SK-N-SH treated with all-trans-retinoic acid at 6 μM for 48 hours (cell line): ENCODE results near the gene GHRHR.

Source experiments
- ATAC-seq: fragments of 200-7000 bp; cut with Tn5 transposase; 3 replicates; pipeline ENCODE4 v1.9.1; 2020; ENCODE audit warnings: mild to moderate bottlenecking, moderate library complexity
- ARNTL ChIP-seq: fragments of 450-650 bp; formaldehyde crosslinking; IDR thresholded peaks from 2 replicates; pipeline ENCODE4 v1.5.0; 2020; ENCODE audit warnings: low read depth, mild to moderate bottlenecking, moderate library complexity, borderline replicate concordance
- BACH2 ChIP-seq: fragments of 250-450 bp; sonication (Bioruptor Pico); IDR thresholded peaks from 2 replicates; pipeline ENCODE4 v1.9.0; 2021; ENCODE audit warnings: mild to moderate bottlenecking, borderline replicate concordance
- CSDC2 ChIP-seq: fragments of 250-450 bp; sonication (Bioruptor Pico); IDR thresholded peaks from 2 replicates; pipeline ENCODE4 v1.5.0; 2020; ENCODE audit warnings: mild to moderate bottlenecking, moderate library complexity
- CSRNP3 ChIP-seq: fragments of 250-450 bp; sonication (Bioruptor Pico); IDR thresholded peaks from 2 replicates; pipeline ENCODE4 v1.5.1; 2021; ENCODE audit warnings: mild to moderate bottlenecking, moderate library complexity
- ESRRG ChIP-seq: fragments of 250-450 bp; sonication (Bioruptor Pico); IDR thresholded peaks from 2 replicates; pipeline ENCODE4 v1.6.1; 2021; ENCODE audit warnings: mild to moderate bottlenecking
- GLIS3 ChIP-seq: fragments of 250-450 bp; sonication (Bioruptor Pico); IDR thresholded peaks from 2 replicates; pipeline ENCODE4 v1.5.0; 2020; ENCODE audit warnings: mild to moderate bottlenecking, moderate library complexity
- ISL1 ChIP-seq: fragments of 250-450 bp; sonication (Bioruptor Pico); IDR thresholded peaks from 2 replicates; pipeline ENCODE4 v2.1.2; 2022; ENCODE audit warnings: mild to moderate bottlenecking, moderate library complexity
- OSR1 ChIP-seq: fragments of 250-450 bp; sonication (Bioruptor Pico); IDR thresholded peaks from 2 replicates; pipeline ENCODE4 v1.8.0; 2022; ENCODE audit warnings: moderate library complexity, mild to moderate bottlenecking, inconsistent platforms
- PATZ1 ChIP-seq: fragments of 250-450 bp; sonication (Bioruptor Pico); IDR thresholded peaks from 2 replicates; pipeline ENCODE4 v1.8.0; 2020; ENCODE audit warnings: mild to moderate bottlenecking, moderate library complexity, borderline replicate concordance
- POU6F1 ChIP-seq: fragments of 250-450 bp; sonication (Bioruptor Pico); IDR thresholded peaks from 2 replicates; pipeline ENCODE4 v1.8.0; 2021; ENCODE audit warnings: low read depth, mild to moderate bottlenecking, moderate library complexity, borderline replicate concordance
- PPARA ChIP-seq: fragments of 250-450 bp; sonication (Bioruptor Pico); IDR thresholded peaks from 2 replicates; pipeline ENCODE4 v1.5.0; 2020; ENCODE audit warnings: mild to moderate bottlenecking, borderline replicate concordance
- RARB ChIP-seq: fragments of 250-450 bp; sonication (Bioruptor Pico); IDR thresholded peaks from 2 replicates; pipeline ENCODE4 v1.8.0; 2021; ENCODE audit warnings: mild to moderate bottlenecking, moderate library complexity
- SNAI2 ChIP-seq: fragments of 250-450 bp; sonication (Bioruptor Pico); IDR thresholded peaks from 2 replicates; pipeline ENCODE4 v1.5.0; 2020; ENCODE audit warnings: mild to moderate bottlenecking, moderate library complexity
- TCF4 ChIP-seq: fragments of 250-450 bp; sonication (Bioruptor Pico); IDR thresholded peaks from 2 replicates; pipeline ENCODE4 v1.8.0; 2021; ENCODE audit warnings: mild to moderate bottlenecking, moderate library complexity, borderline replicate concordance
- TOX ChIP-seq: fragments of 250-450 bp; sonication (Bioruptor Pico); IDR thresholded peaks from 2 replicates; pipeline ENCODE4 v1.8.0; 2021; ENCODE audit warnings: mild to moderate bottlenecking, moderate library complexity, borderline replicate concordance
- TSHZ2 ChIP-seq: fragments of 250-450 bp; sonication (Bioruptor Pico); IDR thresholded peaks from 2 replicates; pipeline ENCODE4 v1.5.0; 2020; ENCODE audit warnings: mild to moderate bottlenecking, moderate library complexity
- ZFP3 ChIP-seq: fragments of 250-450 bp; sonication (Bioruptor Pico); IDR thresholded peaks from 2 replicates; pipeline ENCODE4 v1.5.0; 2020; ENCODE audit warnings: mild to moderate bottlenecking, moderate library complexity
- ZFP30 ChIP-seq: fragments of 450-650 bp; formaldehyde crosslinking; IDR thresholded peaks from 2 replicates; pipeline ENCODE4 v1.5.0; 2022; ENCODE audit warnings: mild to moderate bottlenecking, moderate library complexity
- ZNF8 ChIP-seq: fragments of 450-650 bp; formaldehyde crosslinking; IDR thresholded peaks from 2 replicates; pipeline ENCODE4 v1.5.0; 2020; ENCODE audit warnings: mild to moderate bottlenecking, moderate library complexity

GHRHR gene

GRCh38 chr7:30956704-30957103, 7.0 kb upstream of the GHRHR start:
- TF ChIP-seq ARNTL (CRISPR knock-in tag) (no peak), GLIS3 (CRISPR knock-in tag) (no peak), TCF4 (CRISPR knock-in tag) (no peak), POU6F1 (no peak), ISL1 (CRISPR knock-in tag) (no peak), TSHZ2 (CRISPR knock-in tag) (no peak), CSDC2 (CRISPR knock-in tag) (no peak), PATZ1 (CRISPR knock-in tag) (no peak), BACH2 (CRISPR knock-in tag) (no peak), SNAI2 (CRISPR knock-in tag) (no peak), OSR1 (CRISPR knock-in tag) (no peak), ESRRG (CRISPR knock-in tag) (no peak), TOX (CRISPR knock-in tag) (no peak)
- TF ChIP-seq, all 23 proteins: peak for 0
- no peak for ATAC-seq

GRCh38 chr7:30965372-30965771, 1.6 kb downstream of the GHRHR start:
- TF ChIP-seq SNAI2 (CRISPR knock-in tag) = no peak
- TF ChIP-seq GLIS3 (CRISPR knock-in tag) = no peak
- no peak for TF ChIP-seq ZFP30 (CRISPR knock-in tag)
- no peak for TF ChIP-seq PPARA
- no peak for TF ChIP-seq TSHZ2 (CRISPR knock-in tag)
- TF ChIP-seq BACH2 (CRISPR knock-in tag) = no peak
- TF ChIP-seq ZNF8 (CRISPR knock-in tag) = no peak
- TF ChIP-seq CSDC2 (CRISPR knock-in tag) = no peak
- no peak for TF ChIP-seq RARB (CRISPR knock-in tag)
- TF ChIP-seq ISL1 (CRISPR knock-in tag) = no peak
- TF ChIP-seq ZFP3 (CRISPR knock-in tag) = no peak
- TF ChIP-seq PATZ1 (CRISPR knock-in tag) = no peak
- no peak for TF ChIP-seq OSR1 (CRISPR knock-in tag)
- no peak for TF ChIP-seq CSRNP3 (CRISPR knock-in tag)
- ATAC-seq = peak; percentile 59
